NCI-H1417 treated with DMSO at 0.1 percent for 48 hours (cell line): ENCODE results near the gene GFY.

Source experiments
- DNase-seq: peaks from one replicate; lab custom pipeline; 2025; lab: John Stamatoyannopoulos, UW

Gene GFY

GRCh38 chr19:49408816-49409440 lies 16.3 kb upstream of the GFY start:
- no peak for DNase-seq

GRCh38 chr19:49409441-49410029 lies 15.7 kb upstream of the GFY start:
- no peak for DNase-seq

- no peak for DNase-seq
These were observed 13.4 kb upstream of the GFY start for GRCh38 chr19:49411681-49412326.

GRCh38 chr19:49413348-49413747 lies 11.8 kb upstream of the GFY start:
- no peak for DNase-seq

GRCh38 chr19:49414256-49414655 lies 10.9 kb upstream of the GFY start:
- DNase-seq: no peak

- DNase-seq: no peak
These were observed 9.9 kb upstream of the GFY start for GRCh38 chr19:49415102-49415809.

GRCh38 chr19:49415810-49416200 lies 9.4 kb upstream of the GFY start:
- no peak for DNase-seq

- DNase-seq: no peak
These were observed 8.1 kb upstream of the GFY start for GRCh38 chr19:49417088-49417487.

- DNase-seq: no peak
These were observed 6.7 kb upstream of the GFY start for GRCh38 chr19:49418511-49418910.

- no peak for DNase-seq
These were observed 6.0 kb upstream of the GFY start for GRCh38 chr19:49419173-49419572.

- no peak for DNase-seq
These were observed 5.0 kb upstream of the GFY start for GRCh38 chr19:49420227-49420626.

- DNase-seq: no peak
These were observed 3.9 kb upstream of the GFY start for GRCh38 chr19:49421039-49421877.

GRCh38 chr19:49421878-49422202 lies 3.3 kb upstream of the GFY start:
- no peak for DNase-seq

- DNase-seq: no peak
These were observed 2.6 kb upstream of the GFY start for GRCh38 chr19:49422407-49423070.

- DNase-seq: no peak
These were observed 1.9 kb upstream of the GFY start, which contains the start of gene PTH2 for GRCh38 chr19:49423071-49423984. Gene PTH2, minus strand, starts transcription at chr19:49423441. Its CDS starts 102 bp downstream, at chr19:49423339.

- no peak for DNase-seq
These were observed 1.2 kb upstream of the GFY start for GRCh38 chr19:49423985-49424303.

- DNase-seq: no peak
These were observed 869 bp downstream of the GFY start for GRCh38 chr19:49425922-49426592.

- DNase-seq: no peak
These were observed 2.2 kb downstream of the GFY start for GRCh38 chr19:49427339-49427738.

GRCh38 chr19:49427855-49428546 lies 2.8 kb downstream of the GFY start:
- DNase-seq: no peak
